Measurements from ENCODE around the gene GSG1.

GSG1 gene

GRCh38 chr12:13124656-13125505 lies 21.4 kb upstream of the GSG1 start:
- in situ Hi-C loops (cut with MboI; ENCODE audit: low sequenced_read_pairs, unreplicated experiment): no loop called here
- no peak for DNase-seq (ENCODE audit: low spot score)
- TF ChIP-seq CTCF (IDR thresholded peaks at IDR 0.05; ENCODE audit: borderline replicate concordance, control extremely low read depth, extremely low read depth, insufficient read depth, missing control alignments): no peak

GRCh38 chr12:13121568-13121967 lies 18.1 kb upstream of the GSG1 start:
- no peak for TF ChIP-seq CTCF (IDR thresholded peaks at IDR 0.05; ENCODE audit: borderline replicate concordance, control extremely low read depth, extremely low read depth, insufficient read depth, missing control alignments)
- in situ Hi-C loops (cut with MboI; ENCODE audit: low sequenced_read_pairs, unreplicated experiment): no loop called here
- no peak for DNase-seq (ENCODE audit: low spot score)

- in situ Hi-C loops (cut with MboI; ENCODE audit: low sequenced_read_pairs, unreplicated experiment): no loop called here
- TF ChIP-seq CTCF (IDR thresholded peaks at IDR 0.05; ENCODE audit: borderline replicate concordance, control extremely low read depth, extremely low read depth, insufficient read depth, missing control alignments): no peak
- DNase-seq (ENCODE audit: low spot score): no peak
Observed at GRCh38 chr12:13120413-13120812, 16.9 kb upstream of the GSG1 start.

- DNase-seq (ENCODE audit: low spot score): no peak
- in situ Hi-C loops (cut with MboI; ENCODE audit: low sequenced_read_pairs, unreplicated experiment): no loop called here
- no peak for TF ChIP-seq CTCF (IDR thresholded peaks at IDR 0.05; ENCODE audit: borderline replicate concordance, control extremely low read depth, extremely low read depth, insufficient read depth, missing control alignments)
Observed at GRCh38 chr12:13119826-13120225, 16.4 kb upstream of the GSG1 start.

GRCh38 chr12:13117029-13117428 lies 13.6 kb upstream of the GSG1 start:
- no peak for TF ChIP-seq CTCF (IDR thresholded peaks at IDR 0.05; ENCODE audit: borderline replicate concordance, control extremely low read depth, extremely low read depth, insufficient read depth, missing control alignments)
- no peak for DNase-seq (ENCODE audit: low spot score)
- in situ Hi-C loops (cut with MboI; ENCODE audit: low sequenced_read_pairs, unreplicated experiment): no loop called here

GRCh38 chr12:13116259-13116658 lies 12.8 kb upstream of the GSG1 start:
- in situ Hi-C loops (cut with MboI; ENCODE audit: low sequenced_read_pairs, unreplicated experiment): no loop called here

More at GRCh38 chr12:13116259-13116658, 12.8 kb upstream of the GSG1 start:
- no peak for DNase-seq (ENCODE audit: low spot score)
- no peak for TF ChIP-seq CTCF (IDR thresholded peaks at IDR 0.05; ENCODE audit: borderline replicate concordance, control extremely low read depth, extremely low read depth, insufficient read depth, missing control alignments)
